AG08395 (cell line): ENCODE measurements around the gene ITCH.

Source experiments
- DNase-seq: peaks from one replicate; pipeline ENCODE4 v3.0.0; 2012; ENCODE audit warnings: mixed read lengths, low spot score

Gene ITCH

DNA sequence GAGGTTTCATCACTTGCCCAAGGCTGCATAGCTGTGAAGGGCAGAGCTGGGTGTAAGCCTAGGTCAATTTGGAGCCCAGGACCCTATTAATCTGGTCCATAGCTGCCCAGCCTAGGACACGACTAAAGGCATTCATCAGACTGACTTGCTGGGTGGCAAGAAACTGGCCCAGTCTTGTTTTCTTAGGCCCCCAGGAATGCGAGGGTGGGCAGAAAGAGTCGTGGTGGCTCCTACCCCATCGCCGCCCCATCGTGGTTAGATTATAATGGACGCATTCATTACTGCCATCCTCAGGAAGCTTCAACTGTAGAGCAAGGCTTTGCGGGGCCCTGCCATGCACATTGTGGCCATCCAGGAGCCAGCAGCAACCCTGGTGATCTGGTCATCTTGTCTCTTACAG, 169.2 kb downstream of the ITCH start:
- no peak for DNase-seq

- no peak for DNase-seq
These were observed 169.7 kb downstream of the ITCH start for GRCh38 chr20:34532756-34533155.

DNA sequence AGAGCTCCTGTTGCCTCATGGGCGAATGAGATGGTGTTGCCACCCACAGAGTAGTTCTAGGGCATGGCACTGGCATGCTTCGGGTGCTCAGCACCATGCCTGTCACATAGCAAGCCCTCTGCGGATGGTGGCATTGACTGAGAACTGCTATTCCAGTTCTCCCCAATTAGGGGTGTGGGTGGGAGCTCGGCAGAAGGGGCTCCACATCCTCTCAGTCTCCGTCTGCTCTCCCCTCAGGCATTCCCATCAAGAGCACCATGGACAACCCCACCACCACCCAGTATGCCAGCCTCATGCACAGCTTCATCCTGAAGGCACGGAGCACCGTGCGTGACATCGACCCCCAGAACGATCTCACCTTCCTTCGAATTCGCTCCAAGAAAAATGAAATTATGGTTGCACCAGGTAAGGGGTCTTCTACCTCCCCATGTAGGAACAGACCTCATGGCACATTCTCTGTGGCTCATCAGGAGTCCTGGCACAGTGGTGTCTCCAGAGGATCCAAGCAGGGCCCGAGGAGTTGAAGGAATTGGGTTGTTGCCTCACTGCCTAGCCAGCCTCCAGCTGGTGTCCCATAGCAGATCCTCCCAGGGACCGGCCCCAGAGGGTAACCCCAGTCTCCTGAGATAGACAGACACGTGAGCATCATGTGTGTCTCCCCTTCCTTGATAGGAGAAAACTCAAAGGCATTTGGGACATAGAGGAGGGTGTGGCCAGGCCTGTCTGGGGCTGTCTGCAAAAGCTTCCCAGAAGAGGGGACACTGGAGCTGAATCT, 171.5 kb downstream of the ITCH start:
- DNase-seq: no peak

DNA sequence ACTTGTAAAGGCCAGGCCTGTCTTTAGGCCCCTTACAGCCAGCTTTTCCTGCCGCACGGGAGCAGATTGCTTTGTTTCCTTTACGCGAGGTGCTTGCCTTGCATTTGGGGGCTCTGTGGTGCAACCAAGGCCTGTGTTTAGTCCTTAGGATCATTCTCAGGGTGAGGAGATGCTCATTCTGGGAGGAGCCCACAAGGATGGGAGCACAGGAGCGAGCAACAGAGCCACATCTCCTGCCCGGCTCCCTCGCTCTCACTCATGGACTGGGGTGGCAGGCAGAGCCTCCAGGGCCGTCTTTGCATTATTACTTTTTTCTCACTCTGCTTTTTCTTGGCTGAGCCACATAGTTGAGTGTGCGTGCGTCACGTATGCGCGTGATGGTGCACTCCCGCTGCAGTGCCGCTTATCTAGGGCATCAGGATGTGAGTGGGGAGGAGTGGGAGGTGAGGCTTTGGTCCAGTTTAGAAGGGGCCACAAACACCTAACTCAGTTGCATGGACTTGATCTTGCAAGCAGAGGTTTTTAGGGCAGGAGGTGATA, 172.3 kb downstream of the ITCH start:
- DNase-seq: no peak

DNA sequence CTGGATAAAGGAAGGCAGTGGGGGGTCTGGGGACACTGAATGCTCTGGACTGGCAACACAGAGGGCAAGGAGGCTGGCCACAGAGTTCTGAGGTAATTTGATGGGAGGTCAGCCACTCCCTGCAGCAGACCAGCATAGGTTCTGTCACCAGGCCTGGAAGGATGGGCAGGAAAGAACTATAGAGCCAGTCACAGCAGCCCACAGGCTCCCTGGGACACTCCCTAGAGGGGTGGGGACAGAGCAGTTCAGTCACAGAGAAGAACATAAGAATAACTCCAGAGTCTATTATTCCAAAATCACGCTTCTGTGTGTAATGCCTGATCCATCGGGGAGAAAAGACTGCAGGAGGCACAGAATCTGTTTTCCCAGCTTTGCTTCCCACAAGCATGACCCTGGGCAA, 172.8 kb downstream of the ITCH start:
- no peak for DNase-seq

DNA sequence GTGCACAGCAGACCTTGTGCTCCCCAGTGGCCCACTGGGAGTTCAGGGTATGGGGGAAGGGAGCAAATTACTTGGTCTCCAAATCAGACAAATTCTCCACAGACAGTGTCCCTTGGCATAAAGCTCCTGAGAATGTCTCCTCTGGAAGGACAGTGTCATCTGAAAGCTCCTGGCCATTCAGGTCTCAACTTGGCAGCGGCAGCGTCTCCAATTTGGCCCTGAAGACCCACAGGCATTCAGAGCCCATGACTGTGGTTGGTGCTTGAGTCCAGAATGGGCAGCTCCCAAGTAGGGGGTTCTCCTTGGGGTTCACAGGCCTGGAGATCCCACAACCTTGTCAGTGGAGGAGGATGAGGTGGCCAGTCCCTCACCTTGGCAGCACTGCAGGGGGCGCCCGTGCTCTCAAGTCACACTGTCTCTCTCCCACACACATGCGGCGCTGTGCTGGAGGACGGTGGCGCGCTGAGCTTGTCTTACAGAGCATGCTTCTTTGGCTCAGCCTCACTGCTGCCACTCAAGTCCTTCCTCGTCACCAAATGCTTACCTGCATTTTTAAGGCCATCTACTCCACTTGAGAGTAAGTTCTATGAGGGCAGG, 173.8 kb downstream of the ITCH start:
- no peak for DNase-seq

- no peak for DNase-seq
These were observed 174.6 kb downstream of the ITCH start for GRCh38 chr20:34537651-34538050.

DNA sequence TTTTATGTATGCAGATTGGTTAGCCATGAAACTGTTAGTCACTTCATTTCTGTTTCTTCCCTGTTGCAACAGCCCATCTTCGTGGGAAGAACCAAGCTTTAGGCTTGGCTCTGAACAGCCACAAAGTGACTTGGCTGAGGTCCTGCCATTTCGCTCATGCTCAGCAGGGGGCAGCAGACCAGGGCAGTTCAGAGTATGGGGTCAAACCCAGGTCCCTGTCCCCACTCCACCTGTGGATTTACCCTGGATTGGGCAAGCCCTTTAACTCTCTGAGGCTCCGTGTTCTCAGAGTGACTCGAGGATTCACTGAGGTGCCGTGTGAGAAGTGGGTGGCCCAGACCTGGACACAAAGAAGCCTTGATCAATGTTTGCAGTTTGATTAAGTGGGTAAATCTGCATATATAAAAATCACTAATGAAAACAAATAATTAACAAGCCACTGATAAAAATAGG, 175.6 kb downstream of the ITCH start:
- DNase-seq: peak; percentile 77

DNA sequence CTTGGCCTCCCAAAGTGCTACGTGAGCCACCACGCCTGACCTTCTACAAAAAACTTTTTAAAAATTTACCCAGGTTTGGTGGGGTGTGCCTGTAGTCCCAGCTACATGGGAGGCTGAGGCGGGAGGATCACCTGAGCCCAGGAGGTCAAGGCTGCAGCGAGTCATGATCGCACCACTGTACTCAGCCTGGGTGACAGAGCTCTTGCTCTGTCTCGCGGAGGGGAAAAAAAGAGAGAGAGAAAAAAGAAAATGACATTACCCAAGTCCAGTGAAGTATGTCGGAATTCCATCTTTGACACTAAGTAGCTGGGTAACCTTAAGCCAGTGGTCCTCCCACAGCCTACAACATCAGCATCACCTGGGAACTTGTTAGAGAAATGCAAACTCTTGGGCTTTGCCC, 176.7 kb downstream of the ITCH start:
- DNase-seq: no peak

- no peak for DNase-seq
These were observed 177.7 kb downstream of the ITCH start for GRCh38 chr20:34540596-34541263.

DNA sequence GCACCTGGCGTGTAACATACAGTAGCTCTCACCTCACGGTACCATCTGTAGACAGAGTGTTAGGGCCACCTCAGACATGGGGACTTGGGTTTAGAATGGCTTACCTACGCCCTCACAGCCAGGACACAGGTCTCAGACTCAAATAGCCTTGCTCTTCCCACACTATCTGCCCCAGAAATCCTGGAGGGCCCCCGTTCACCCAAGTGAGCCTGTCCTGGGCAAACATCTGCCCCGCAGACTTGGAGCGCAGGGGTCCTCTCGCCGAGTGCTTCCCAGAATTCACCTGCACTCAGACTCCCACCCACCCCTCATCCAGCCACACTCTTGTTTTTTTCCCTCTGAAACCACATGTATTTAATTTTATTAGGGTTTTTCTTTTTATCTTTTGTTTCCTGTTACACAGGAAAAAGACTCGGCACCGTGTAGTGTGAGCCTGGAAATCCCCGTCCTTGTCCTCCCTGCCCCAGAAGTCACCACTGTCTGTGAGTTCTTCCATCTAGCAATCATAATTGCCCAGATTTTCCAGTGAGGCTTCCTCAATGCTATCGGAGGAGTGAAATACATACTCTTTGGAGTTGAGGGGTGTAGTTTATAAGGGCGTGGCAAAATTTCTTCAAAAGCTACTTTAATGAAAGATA, 178.3 kb downstream of the ITCH start:
- DNase-seq: no peak

DNA sequence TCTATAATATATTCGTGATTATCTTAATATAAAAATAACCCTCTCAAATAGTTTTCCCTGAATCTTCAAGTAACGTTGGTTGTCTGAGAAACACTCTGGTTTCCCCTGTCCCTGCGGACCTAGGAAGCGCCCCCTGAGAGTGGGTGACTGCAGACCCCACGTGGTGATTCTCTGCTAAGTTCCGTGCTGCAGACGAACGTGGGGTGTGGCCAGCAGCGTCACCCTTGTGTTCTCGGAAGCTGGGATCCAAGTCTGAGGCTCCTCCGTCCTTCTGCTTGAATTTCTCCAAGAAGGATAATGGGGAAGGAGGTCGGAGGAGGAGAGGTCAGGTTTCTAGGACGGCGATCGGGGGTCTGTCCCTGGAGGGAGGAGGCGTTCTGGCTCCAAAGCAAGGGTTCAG, 178.8 kb downstream of the ITCH start:
- DNase-seq: no peak

DNA sequence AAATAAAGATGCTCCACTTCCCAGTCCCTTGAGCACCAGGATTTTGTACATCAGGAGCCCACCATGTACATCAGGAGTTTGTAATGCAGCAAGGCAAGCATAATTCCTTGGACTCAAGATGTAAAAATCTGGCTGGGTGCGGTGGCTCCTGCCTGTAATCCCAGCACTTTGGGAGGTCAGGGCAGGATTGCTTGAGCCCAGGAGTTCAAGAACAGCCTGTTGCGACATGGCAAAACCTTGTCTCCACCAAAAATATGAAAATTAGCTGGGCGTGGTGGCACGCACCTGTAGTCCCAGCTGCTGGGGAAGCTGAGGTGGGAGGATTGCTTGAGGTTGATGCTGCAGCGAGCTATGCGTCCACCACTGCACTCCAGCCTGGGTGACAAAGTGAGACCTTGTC, 179.4 kb downstream of the ITCH start:
- no peak for DNase-seq

GRCh38 chr20:34543463-34544056, 180.5 kb downstream of the ITCH start:
- DNase-seq: no peak

DNA sequence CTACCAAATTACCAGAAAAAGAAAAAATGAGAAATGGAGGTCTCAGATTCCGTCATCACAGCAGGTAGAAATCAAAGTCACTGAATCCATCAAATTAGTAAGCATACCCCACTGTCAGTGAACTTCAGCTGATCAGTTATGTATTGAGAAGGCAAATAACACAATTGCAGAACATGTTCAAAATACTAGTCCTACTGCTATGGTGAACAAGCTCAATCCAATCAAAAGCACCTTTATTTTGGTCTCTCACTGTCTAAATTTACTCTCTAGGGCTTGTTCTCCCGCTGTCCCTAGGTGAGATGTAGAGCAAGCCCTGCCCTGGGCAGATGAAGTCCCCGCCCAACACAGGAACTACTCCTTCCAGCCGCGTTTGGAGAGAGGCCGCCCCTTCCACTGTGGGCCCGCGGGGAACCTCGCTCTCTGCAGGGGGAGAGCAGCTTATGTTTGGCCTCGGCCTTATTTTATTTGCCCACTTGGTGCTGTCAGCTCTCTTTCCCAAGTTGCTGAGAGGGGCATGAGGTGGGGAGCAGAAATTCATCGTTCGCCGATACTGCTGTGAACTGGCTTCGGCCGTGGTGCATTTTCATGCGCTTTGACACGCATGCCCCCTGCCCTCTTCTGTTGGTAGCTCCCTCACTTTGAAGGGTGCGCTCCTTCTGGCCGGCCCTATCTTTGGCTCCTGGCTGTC, 181.2 kb downstream of the ITCH start:
- DNase-seq: no peak

- no peak for DNase-seq
These were observed 183.7 kb downstream of the ITCH start for GRCh38 chr20:34546751-34547181.

DNA sequence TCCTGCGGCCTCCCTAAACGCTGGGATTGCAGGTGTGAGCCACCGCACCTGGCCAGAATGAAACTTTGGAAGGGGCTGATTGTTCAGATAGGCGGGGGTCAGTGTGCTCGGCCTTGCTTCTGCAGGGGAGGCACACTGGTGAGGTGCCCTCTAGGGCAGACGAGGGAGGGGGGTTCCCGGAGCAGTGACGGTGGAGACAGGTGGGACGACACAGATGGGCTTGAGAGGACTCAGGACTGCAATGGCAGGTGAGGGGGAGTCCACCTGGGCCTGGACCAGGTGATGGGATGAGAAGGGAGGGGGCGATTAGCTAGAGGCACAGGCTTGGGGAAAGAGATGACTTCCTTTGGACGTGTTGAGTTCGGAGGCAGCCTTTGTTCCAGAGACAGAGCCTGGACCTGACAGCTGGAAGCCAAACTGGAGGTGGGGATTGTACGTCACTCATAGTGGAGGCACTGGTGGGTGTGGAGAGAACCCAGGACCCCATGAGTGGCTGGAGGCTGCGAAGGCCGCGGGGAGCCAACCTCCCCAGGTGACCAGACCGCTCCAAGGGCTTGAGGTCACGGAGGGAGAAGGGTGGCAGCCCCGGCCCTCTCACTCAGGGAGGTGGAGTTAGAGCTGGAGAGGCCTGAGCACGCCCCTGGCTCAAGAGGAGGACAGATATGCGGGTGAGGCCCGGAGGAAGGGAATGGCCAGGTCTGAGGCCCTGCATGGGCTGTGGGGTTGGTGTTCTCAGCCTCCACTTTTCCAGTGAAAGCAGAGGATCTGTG, 185.0 kb downstream of the ITCH start:
- DNase-seq: no peak

DNA sequence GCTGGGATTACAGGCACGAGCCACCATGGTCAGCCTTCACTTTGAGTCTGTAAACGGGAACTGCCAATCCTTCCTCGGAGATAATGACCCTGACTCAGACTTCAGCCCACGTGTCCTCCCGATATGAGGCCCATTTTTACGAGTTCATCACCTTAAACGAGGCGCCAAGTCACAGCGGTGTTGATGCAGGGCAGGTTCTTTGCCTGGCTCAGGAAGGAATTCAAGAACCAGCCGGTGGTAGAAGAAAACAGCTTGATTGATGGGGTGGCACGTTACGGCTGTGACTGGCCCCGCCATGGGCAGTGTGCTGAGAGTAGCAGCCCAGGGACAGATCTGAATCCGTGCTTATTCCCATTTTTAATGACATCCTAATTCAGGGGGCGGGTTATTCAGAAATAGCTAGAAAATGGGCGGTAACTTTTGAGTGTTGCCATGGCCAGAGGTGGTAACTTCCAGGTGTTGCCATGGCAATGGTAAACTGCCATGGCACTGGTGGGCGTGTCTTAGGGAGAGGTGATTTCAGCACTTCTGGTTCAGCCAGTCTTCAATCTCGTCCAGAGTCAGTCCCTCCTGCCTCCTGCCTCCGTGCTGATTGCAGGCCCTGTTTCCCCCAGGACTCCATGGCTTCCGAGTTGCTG, 186.3 kb downstream of the ITCH start:
- no peak for DNase-seq

DNA sequence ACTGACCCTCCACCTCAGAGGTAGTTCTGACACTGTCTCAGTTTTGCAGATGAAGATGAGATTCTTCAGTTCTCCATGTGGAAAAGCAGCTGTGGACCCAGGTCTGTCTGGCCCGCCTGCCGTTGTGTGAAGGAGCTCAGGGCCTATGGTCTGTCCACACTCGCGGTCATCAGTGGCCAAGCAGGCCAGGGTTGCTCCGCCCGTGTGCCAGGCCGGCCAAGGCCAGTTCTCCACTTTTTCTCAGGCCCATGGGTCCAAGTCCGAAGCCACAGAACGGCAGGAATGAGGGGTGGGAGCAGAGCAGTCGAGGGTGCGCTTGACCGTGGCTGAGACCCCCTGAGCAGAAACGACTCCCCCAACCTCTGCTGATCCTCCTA, 186.8 kb downstream of the ITCH start:
- DNase-seq: no peak

GRCh38 chr20:34552569-34552968, 189.5 kb downstream of the ITCH start:
- no peak for DNase-seq
